ENCODE data around the gene KLHDC7B. TPM values are rescaled to one million over a fixed set of nuclear protein-coding genes. Genes with fewer than 3 reads are reported as not detected.
A peak's percentile ranks its signal among the peaks of the same experiment; 100 is the strongest.

Gene KLHDC7B
- total and polyA plus RNA-seq, 2 of the 13 experiments (the other 11 are each of a cell fraction or from before 2014, with no cell fraction given) = 0.11 TPM; not detected in 1

- TF ChIP-seq, protein P1, sequence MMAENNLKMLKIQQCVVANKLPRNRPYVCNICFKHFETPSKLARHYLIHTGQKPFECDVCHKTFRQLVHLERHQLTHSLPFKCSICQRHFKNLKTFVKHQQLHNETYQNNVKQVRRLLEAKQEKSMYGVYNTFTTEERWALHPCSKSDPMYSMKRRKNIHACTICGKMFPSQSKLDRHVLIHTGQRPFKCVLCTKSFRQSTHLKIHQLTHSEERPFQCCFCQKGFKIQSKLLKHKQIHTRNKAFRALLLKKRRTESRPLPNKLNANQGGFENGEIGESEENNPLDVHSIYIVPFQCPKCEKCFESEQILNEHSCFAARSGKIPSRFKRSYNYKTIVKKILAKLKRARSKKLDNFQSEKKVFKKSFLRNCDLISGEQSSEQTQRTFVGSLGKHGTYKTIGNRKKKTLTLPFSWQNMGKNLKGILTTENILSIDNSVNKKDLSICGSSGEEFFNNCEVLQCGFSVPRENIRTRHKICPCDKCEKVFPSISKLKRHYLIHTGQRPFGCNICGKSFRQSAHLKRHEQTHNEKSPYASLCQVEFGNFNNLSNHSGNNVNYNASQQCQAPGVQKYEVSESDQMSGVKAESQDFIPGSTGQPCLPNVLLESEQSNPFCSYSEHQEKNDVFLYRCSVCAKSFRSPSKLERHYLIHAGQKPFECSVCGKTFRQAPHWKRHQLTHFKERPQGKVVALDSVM (CRISPR knock-in tag; IDR thresholded peaks at IDR 0.05) = no peak; the same call in none of the 2 replicates
- TF ChIP-seq ZNF879 (CRISPR knock-in tag; IDR thresholded peaks at IDR 0.05) = peak; percentile 59; the same call in 1 of the 2 replicates
- peak; percentile 45 for TF ChIP-seq NR2F2 (IDR thresholded peaks at IDR 0.05; ENCODE audit: borderline replicate concordance, low read depth)
- TF ChIP-seq ZNF430 (CRISPR knock-in tag; IDR thresholded peaks at IDR 0.05) = no peak
- TF ChIP-seq, protein P2, sequence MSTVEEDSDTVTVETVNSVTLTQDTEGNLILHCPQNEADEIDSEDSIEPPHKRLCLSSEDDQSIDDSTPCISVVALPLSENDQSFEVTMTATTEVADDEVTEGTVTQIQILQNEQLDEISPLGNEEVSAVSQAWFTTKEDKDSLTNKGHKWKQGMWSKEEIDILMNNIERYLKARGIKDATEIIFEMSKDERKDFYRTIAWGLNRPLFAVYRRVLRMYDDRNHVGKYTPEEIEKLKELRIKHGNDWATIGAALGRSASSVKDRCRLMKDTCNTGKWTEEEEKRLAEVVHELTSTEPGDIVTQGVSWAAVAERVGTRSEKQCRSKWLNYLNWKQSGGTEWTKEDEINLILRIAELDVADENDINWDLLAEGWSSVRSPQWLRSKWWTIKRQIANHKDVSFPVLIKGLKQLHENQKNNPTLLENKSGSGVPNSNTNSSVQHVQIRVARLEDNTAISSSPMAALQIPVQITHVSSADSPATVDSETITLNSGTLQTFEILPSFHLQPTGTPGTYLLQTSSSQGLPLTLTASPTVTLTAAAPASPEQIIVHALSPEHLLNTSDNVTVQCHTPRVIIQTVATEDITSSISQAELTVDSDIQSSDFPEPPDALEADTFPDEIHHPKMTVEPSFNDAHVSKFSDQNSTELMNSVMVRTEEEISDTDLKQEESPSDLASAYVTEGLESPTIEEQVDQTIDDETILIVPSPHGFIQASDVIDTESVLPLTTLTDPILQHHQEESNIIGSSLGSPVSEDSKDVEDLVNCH (CRISPR knock-in tag; IDR thresholded peaks at IDR 0.05) = no peak
- no peak for TF ChIP-seq NKX3-1 (CRISPR knock-in tag; IDR thresholded peaks at IDR 0.05)
- peak; percentile 74 for TF ChIP-seq SAP130 (CRISPR knock-in tag; IDR thresholded peaks at IDR 0.05; ENCODE audit: low read depth)
- TF ChIP-seq, protein P3, sequence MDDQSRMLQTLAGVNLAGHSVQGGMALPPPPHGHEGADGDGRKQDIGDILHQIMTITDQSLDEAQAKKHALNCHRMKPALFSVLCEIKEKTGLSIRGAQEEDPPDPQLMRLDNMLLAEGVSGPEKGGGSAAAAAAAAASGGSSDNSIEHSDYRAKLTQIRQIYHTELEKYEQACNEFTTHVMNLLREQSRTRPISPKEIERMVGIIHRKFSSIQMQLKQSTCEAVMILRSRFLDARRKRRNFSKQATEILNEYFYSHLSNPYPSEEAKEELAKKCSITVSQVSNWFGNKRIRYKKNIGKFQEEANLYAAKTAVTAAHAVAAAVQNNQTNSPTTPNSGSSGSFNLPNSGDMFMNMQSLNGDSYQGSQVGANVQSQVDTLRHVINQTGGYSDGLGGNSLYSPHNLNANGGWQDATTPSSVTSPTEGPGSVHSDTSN (CRISPR knock-in tag; IDR thresholded peaks at IDR 0.05; ENCODE audit: borderline replicate concordance) = no peak
- TF ChIP-seq MIER2 (CRISPR knock-in tag; IDR thresholded peaks at IDR 0.05) = peak; percentile 72
- no peak for TF ChIP-seq AKAP8 (CRISPR knock-in tag; IDR thresholded peaks at IDR 0.05)
- peak; percentile 66; the same call in 1 of the 2 replicates for TF ChIP-seq SNAPC2 (CRISPR knock-in tag; IDR thresholded peaks at IDR 0.05)
- TF ChIP-seq TEAD3 (CRISPR knock-in tag; optimal IDR thresholded peaks at IDR 0.05; ENCODE audit: borderline replicate concordance) = peak; percentile 8
- 0 out of 2 replicates have a peak, but pooled peaks have one; percentile 34 for TF ChIP-seq SMAD3 (CRISPR knock-in tag; IDR thresholded peaks at IDR 0.05)
- 0 out of 2 replicates have a peak, but pooled peaks have one; percentile 14 for TF ChIP-seq NCOA2 (CRISPR knock-in tag; IDR thresholded peaks at IDR 0.05)
- no peak for TF ChIP-seq PHF8 (CRISPR knock-in tag; IDR thresholded peaks at IDR 0.05)
- TF ChIP-seq RCOR2 (CRISPR knock-in tag; IDR thresholded peaks at IDR 0.05) = 0 out of 2 replicates have a peak, but pooled peaks have one; percentile 19
- TF ChIP-seq ZNF644 (CRISPR knock-in tag; IDR thresholded peaks at IDR 0.05; ENCODE audit: low read depth) = peak; percentile 66
- TF ChIP-seq, protein P4, sequence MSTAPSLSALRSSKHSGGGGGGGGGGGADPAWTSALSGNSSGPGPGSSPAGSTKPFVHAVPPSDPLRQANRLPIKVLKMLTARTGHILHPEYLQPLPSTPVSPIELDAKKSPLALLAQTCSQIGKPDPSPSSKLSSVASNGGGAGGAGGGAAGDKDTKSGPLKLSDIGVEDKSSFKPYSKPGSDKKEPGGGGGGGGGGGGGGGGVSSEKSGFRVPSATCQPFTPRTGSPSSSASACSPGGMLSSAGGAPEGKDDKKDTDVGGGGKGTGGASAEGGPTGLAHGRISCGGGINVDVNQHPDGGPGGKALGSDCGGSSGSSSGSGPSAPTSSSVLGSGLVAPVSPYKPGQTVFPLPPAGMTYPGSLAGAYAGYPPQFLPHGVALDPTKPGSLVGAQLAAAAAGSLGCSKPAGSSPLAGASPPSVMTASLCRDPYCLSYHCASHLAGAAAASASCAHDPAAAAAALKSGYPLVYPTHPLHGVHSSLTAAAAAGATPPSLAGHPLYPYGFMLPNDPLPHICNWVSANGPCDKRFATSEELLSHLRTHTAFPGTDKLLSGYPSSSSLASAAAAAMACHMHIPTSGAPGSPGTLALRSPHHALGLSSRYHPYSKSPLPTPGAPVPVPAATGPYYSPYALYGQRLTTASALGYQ (CRISPR knock-in tag; IDR thresholded peaks at IDR 0.05) = no peak
- TF ChIP-seq NAIF1 (CRISPR knock-in tag; IDR thresholded peaks at IDR 0.05; ENCODE audit: borderline replicate concordance) = no peak
- TF ChIP-seq PITX1 (CRISPR knock-in tag; IDR thresholded peaks at IDR 0.05) = no peak
- TF ChIP-seq, protein P5, sequence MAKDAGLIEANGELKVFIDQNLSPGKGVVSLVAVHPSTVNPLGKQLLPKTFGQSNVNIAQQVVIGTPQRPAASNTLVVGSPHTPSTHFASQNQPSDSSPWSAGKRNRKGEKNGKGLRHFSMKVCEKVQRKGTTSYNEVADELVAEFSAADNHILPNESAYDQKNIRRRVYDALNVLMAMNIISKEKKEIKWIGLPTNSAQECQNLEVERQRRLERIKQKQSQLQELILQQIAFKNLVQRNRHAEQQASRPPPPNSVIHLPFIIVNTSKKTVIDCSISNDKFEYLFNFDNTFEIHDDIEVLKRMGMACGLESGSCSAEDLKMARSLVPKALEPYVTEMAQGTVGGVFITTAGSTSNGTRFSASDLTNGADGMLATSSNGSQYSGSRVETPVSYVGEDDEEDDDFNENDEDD (CRISPR knock-in tag; IDR thresholded peaks at IDR 0.05; ENCODE audit: borderline replicate concordance) = no peak
- no peak for TF ChIP-seq ZNF10 (CRISPR knock-in tag; IDR thresholded peaks at IDR 0.05; ENCODE audit: borderline replicate concordance, low read depth)
- TF ChIP-seq ARID2 (CRISPR knock-in tag; IDR thresholded peaks at IDR 0.05; ENCODE audit: borderline replicate concordance) = 0 out of 2 replicates have a peak, but pooled peaks have one; percentile 34
Observed at GRCh38 chr22:50498322-50498890, 47.3 kb upstream of the KLHDC7B start (continued).
